AG09309 (cell line): Measurements from ENCODE around the gene CCNK.

Experiments used
- DNase-seq: peaks from one replicate; pipeline ENCODE4 v3.0.0-alpha.2; 2010; ENCODE audit warnings: low read depth
- H3K4me3 ChIP-seq: 2 replicates; pipeline ENCODE4 v1.5.1; 2011; ENCODE audit warnings: mild to moderate bottlenecking, low read depth, low read length, moderate library complexity; ENCODE audit not compliant: control insufficient read depth
- CTCF ChIP-seq: IDR thresholded peaks from 2 replicates; pipeline ENCODE4 v1.5.1; 2011; ENCODE audit warnings: mild to moderate bottlenecking, low read depth, low read length, inconsistent platforms; ENCODE audit not compliant: insufficient read depth, control insufficient read depth; ENCODE audit errors: missing control alignments

CCNK gene

GRCh38 chr14:99440278-99440677 lies 40.9 kb upstream of the CCNK start:
- no peak for TF ChIP-seq CTCF
- no peak for DNase-seq

DNA sequence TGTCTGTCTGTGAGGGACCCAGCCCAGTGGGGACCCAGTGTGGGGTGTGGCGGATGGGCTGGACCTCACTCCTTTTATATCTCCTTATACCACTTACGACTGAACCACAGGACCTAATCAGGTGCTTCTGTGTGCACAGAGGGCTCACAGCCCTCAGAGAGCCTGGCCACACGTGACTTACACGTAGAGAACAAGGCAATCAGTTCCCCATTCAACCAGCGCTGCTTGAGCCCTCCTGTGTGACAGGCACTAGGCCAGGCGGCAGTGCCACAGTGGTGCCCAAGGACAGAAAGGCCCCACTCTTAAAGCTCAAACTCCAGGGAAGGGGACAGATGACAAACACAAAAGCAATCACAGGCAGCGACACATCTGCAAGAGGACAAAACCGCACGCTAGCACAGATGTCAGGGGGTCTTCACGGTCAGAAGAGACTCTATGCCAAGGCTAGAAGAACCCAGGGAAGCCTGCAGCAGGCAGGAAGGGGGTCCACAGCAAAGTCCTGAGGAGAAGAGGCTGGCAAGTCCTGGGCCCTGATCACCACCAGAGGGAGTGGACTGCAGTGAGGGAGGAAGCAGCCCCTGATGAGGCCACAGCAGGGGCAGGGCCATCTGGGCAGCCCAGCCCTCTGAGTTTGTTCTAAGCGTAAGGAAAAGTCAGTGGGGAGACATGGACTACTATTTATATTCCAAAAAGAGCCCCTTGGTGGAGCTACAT lies 39.9 kb upstream of the CCNK start:
- no peak overlapping the region for H3K4me3 ChIP-seq
- no peak for DNase-seq
- no peak for TF ChIP-seq CTCF

More at GRCh38 chr14:99440278-99440677, 40.9 kb upstream of the CCNK start:
- no peak overlapping the region for H3K4me3 ChIP-seq

DNA sequence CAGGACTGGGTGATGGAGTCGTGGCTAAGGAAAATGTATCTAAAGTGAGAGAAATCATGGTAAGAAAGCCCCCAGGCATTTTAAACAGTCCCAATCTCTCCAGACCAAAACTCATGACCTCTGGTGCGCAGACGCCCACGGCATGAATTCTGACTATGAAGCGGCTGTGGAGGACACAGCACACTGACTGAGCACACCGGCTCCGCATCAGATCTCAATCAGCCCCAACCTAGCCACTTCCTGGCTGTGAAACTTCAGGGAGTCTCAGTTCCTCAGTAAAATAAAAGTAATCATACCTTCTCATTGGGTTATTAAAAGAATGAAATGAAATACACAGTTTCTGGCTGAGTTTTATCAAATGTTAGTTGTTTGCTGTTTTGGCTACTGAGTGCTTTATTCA lies 39.3 kb upstream of the CCNK start:
- H3K4me3 ChIP-seq: no peak overlapping the region
- no peak for TF ChIP-seq CTCF
- no peak for DNase-seq

- TF ChIP-seq CTCF: no peak
- no peak for DNase-seq
- no peak overlapping the region for H3K4me3 ChIP-seq
Observed at GRCh38 chr14:99445931-99446330, 35.3 kb upstream of the CCNK start.

DNA sequence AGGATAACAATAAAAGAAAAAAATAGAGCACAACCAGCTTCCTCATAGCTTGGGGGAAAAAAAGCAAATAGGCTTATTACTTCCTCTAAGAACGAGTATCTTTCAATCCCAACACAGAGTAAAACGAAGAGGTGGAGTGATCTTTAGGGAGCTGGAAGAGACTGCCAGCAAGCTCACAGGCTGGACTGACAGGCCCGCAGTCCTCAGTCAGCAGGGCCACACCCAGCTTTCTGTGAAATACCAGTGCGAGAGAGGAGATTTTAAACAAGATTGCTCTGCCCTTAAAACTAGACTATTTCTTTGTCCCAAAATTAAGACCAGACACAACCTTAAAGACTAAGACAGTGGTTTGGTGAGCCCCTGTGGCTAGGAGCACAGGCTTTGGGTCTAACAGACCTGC lies 33.5 kb upstream of the CCNK start:
- DNase-seq: no peak
- no peak overlapping the region for H3K4me3 ChIP-seq
- no peak for TF ChIP-seq CTCF

- TF ChIP-seq CTCF: no peak
- H3K4me3 ChIP-seq: no peak overlapping the region
- DNase-seq: no peak
Observed at GRCh38 chr14:99450266-99450665, 30.9 kb upstream of the CCNK start.
